Endothelial cell of umbilical vein (primary cell): ENCODE results near the gene SERPINI1.

ENCODE experiments used
- CTCF ChIP-seq, 2 donors: IDR thresholded peaks; 1 replicate in 1 of 2; 2 replicates in 1 of 2; pipeline ENCODE4 v1.5.1; 2011; ENCODE audit warnings: low read length in 2 of 2, mild to moderate bottlenecking in 2 of 2, moderate library complexity in 2 of 2, control low read depth in 1 of 2, inconsistent platforms in 1 of 2, low read depth in 1 of 2; ENCODE audit not compliant: insufficient read depth in 1 of 2; ENCODE audit errors: extremely low read depth in 1 of 2
- EZH2 ChIP-seq: IDR thresholded peaks from 2 replicates; pipeline ENCODE4 v1.6.1; 2012; ENCODE audit warnings: borderline replicate concordance, low read depth, mild to moderate bottlenecking, moderate library complexity, low read length, inconsistent platforms; ENCODE audit not compliant: severe bottlenecking

GRCh38 chr3:167780214-167780883 lies 44.8 kb downstream of the SERPINI1 start:
- TF ChIP-seq CTCF (IDR thresholded peaks at IDR 0.05; ENCODE audit: extremely low read depth in 1 of 2, insufficient read depth in 1 of 2, low read depth in 1 of 2, low read length in 2 of 2) (no peak), EZH2 (no peak)
